AG09309 (cell line): ENCODE data around the gene IKZF2.

ENCODE experiments used
- DNase-seq: peaks from one replicate; pipeline ENCODE4 v3.0.0-alpha.2; 2010; ENCODE audit warnings: low read depth
- H3K4me3 ChIP-seq: 2 replicates; pipeline ENCODE4 v1.5.1; 2011; ENCODE audit warnings: mild to moderate bottlenecking, low read depth, low read length, moderate library complexity; ENCODE audit not compliant: control insufficient read depth
- TF ChIP-seq, protein P1 (sequence below): IDR thresholded peaks from 2 replicates; pipeline ENCODE4 v1.5.1; 2011; ENCODE audit warnings: mild to moderate bottlenecking, low read depth, low read length, inconsistent platforms; ENCODE audit not compliant: insufficient read depth, control insufficient read depth; ENCODE audit errors: missing control alignments

Gene IKZF2

GRCh38 chr2:212958133-212958532 lies 193.3 kb downstream of the IKZF2 start:
- no peak for DNase-seq
- TF ChIP-seq, protein P1, sequence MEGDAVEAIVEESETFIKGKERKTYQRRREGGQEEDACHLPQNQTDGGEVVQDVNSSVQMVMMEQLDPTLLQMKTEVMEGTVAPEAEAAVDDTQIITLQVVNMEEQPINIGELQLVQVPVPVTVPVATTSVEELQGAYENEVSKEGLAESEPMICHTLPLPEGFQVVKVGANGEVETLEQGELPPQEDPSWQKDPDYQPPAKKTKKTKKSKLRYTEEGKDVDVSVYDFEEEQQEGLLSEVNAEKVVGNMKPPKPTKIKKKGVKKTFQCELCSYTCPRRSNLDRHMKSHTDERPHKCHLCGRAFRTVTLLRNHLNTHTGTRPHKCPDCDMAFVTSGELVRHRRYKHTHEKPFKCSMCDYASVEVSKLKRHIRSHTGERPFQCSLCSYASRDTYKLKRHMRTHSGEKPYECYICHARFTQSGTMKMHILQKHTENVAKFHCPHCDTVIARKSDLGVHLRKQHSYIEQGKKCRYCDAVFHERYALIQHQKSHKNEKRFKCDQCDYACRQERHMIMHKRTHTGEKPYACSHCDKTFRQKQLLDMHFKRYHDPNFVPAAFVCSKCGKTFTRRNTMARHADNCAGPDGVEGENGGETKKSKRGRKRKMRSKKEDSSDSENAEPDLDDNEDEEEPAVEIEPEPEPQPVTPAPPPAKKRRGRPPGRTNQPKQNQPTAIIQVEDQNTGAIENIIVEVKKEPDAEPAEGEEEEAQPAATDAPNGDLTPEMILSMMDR: no peak
- H3K4me3 ChIP-seq: no peak overlapping the region

DNA sequence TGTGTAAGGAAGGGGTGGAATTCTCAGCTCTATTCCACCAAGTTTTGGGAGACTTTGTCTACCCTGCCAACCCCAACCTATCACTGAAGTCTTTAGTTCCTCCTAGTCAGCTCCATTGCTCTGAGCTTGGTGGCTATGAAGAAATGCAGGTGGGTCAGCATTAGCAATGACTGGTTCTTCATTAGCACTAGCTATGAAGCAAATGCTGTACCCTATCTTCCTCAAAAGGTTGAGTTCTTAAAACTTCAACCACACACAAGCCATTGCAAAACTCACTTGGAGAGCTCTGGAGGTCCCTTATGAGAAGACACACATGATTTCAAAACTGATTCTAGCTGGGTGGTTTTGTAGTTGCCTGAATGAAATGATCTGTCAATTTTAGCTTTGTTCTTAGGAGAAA lies 193.8 kb downstream of the IKZF2 start:
- DNase-seq: no peak
- TF ChIP-seq, protein P1: no peak
- no peak overlapping the region for H3K4me3 ChIP-seq

DNA sequence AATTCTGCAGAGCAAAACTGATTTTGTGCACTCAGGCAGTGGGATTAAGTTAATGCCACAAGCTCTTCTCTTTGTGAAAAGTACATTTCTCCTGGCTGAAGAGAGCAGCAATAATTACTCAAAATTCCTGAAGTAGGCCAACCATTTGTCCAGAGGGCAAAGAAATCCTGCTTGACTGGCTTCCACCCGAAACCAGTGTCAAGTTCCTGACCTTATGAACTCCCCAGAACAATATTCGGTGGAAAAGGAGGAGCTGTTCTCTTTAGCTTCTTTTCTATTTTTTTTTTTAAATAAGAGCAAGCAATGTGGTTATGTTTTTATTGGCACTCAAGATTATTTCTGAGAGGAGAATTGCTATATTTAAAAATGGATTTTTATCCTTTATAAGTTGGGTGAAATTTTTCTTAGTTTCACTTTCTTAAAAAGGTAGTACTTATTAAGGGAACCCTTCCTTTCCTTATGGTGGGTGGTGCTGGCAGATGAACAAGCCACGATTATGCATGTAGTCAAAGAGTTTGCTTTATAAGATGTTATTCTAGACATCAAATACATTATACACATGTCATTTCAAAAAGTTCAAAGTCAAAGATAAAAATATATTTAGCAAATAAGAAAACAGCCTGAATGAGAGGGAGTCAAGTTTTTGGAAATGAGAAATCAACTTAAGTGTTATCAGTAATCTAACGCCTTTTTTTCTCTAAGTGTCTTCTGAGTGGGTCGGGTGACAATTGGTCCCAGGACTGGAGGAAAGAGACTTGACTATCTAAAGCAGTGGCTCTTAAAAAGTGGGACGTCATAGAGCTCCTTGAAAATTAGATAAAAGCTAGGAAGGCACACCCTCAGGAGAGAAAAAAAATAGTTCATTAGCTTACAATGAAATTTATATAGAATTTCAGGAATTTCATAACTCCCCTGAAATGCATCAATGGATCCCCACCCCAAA lies 194.5 kb downstream of the IKZF2 start:
- H3K4me3 ChIP-seq: no peak overlapping the region
- DNase-seq: no peak
- TF ChIP-seq, protein P1: no peak

DNA sequence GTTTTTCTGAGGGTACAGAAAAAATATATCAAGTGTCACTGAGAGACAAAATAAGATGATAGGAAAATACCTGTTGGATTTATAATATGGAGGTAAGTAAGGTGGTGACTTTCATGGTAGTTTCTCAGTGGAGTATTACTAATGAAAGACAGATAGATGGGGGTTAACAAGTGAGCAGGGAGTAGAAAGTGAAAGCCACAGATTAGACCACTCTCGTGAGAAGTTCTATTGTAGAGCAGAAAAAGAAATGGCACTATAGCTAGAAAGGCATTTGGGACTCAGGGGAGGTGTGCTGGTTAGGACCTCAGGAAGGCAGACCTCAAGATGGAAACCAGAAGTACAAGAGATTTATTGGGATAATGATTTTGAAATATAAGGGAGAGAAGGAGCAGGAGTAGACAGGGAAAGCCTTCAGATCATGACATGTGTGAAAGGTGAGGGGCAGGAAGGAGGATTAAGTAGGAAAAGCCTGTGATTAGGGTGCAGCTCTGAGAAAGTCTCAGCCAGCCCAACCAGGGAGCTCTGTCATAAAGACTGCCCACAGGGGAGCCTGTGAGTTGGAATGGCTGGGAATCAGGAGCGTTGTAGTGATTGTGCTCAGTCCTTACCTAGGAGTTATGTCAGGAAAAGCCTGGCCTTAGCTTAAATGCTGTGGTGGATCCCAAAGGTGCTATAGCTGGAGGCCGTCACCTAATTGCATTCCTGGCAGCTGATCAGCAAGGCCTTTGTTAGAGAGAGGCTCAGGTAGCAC lies 198.1 kb downstream of the IKZF2 start:
- no peak overlapping the region for H3K4me3 ChIP-seq
- no peak for DNase-seq
- TF ChIP-seq, protein P1: no peak

DNA sequence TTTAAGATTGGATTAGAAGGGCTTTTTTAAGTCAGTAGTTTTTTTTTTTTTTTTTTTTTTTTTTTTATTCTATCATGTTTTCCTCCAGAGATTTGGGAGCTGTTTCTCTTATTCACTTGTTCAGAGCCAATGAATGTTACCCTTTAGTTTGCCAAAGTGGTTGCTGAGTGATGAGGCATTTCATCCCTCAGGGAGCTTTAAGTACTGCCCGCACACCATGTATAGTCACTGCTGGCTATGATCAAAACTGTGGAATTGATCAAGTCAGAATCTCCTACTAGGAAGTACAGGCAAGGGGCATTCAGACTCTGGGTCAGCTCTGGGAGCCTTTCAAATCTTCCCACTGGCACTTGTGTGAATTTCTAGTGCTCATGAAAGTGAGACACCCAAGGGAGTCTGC lies 201.6 kb downstream of the IKZF2 start:
- TF ChIP-seq, protein P1: no peak
- no peak overlapping the region for H3K4me3 ChIP-seq
- no peak for DNase-seq
